Measurements from ENCODE around the gene OASL. TPM values are rescaled to one million over a fixed set of nuclear protein-coding genes. Genes with fewer than 3 reads are reported as not detected.

The OASL gene
- polyA plus RNA-seq, 3 donors, result 9.9 to 14.9 (median 13.4) TPM

DNA sequence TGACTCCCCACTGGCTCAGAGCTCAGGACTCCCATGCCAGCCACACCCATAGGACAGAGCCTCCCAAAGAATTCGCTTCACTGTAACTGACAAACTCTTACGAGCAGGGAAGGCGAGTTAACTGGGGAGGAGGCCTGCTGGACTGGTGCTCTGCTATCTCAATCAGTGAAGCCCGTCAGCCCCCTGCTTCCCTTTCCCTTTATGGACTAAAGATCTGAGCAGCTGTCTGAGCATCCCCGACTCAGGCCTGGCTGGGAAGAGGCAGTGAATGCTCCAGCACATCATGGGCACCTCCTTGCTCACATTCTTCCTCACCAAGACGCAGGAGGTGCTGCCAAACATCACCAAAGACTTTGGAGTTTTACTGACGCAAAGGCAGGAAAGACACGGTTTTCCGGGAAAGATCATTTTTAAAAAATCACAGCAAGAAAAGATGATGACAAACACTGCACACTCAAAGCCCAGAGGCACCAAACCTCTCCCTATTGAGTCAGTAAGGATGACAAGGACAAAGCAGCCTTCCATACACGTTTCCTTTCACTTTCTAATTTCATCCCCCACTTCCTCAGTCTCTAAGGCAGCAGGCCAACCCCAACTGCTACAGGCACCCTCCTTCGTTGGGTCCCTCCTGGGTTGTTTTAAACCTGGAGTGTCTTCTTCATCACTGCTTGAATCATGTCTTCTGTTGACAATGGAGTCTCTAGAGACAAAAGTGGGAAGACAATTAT, 48.6 kb upstream of the OASL start:
- H3K4me1 Mint-ChIP-seq, result peaks cover 29% of the 10 kb centered on the region
- TF ChIP-seq, protein P1, sequence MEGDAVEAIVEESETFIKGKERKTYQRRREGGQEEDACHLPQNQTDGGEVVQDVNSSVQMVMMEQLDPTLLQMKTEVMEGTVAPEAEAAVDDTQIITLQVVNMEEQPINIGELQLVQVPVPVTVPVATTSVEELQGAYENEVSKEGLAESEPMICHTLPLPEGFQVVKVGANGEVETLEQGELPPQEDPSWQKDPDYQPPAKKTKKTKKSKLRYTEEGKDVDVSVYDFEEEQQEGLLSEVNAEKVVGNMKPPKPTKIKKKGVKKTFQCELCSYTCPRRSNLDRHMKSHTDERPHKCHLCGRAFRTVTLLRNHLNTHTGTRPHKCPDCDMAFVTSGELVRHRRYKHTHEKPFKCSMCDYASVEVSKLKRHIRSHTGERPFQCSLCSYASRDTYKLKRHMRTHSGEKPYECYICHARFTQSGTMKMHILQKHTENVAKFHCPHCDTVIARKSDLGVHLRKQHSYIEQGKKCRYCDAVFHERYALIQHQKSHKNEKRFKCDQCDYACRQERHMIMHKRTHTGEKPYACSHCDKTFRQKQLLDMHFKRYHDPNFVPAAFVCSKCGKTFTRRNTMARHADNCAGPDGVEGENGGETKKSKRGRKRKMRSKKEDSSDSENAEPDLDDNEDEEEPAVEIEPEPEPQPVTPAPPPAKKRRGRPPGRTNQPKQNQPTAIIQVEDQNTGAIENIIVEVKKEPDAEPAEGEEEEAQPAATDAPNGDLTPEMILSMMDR (IDR thresholded peaks at IDR 0.05), result no peak
- Histone ChIP-seq H3K27ac (ENCODE audit: low read depth in 1 of 2, low read length in 2 of 2) (peak overlapping the region in 1 of 2 donors; percentile 12), H3K79me2 (ENCODE audit: insufficient read depth, low read length) (no peaks in the 10 kb centered on the region), H4K20me1 (ENCODE audit: insufficient read depth, low read length) (no peaks in the 10 kb centered on the region), H3K9me3 (replicated peaks in 1 of 2; ENCODE audit: control insufficient read depth in 1 of 2, insufficient read depth in 1 of 2, low read length in 2 of 2) (no peaks in the 10 kb centered on the region), H3K27me3 (ENCODE audit: control insufficient read depth in 2 of 2, insufficient read depth in 2 of 2, low read length in 2 of 2) (no peaks in the 10 kb centered on the region), H3K36me3 (replicated peaks in 1 of 2; ENCODE audit: control insufficient read depth in 1 of 2, insufficient read depth in 2 of 2, low read length in 2 of 2) (no peaks in the 10 kb centered on the region), H2AFZ (ENCODE audit: insufficient read depth, low read depth, low read length, poor library complexity, severe bottlenecking) (peak overlapping the region; percentile 56), H3K9ac (ENCODE audit: insufficient read depth, low read length, poor library complexity, severe bottlenecking) (no peak overlapping the region), H3K4me3 (replicated peaks in 1 of 3; ENCODE audit: low read depth in 2 of 3, low read length in 3 of 3) (no peak overlapping the region), H3K4me2 (replicated peaks; ENCODE audit: extremely low read depth, low read length, poor library complexity, severe bottlenecking) (peak overlapping the region; percentile 17), H3K4me1 (ENCODE audit: control insufficient read depth in 1 of 2, insufficient read depth in 2 of 2, low read length in 2 of 2) (peaks cover 14 to 20% of the 10 kb centered on the region in 2 donors)
- 78% methylated on average over 9 of the region's 11 CpGs for WGBS (ENCODE audit: insufficient coverage)
- H3K27me3 Mint-ChIP-seq (ENCODE audit: low read depth in 3 of 3), result peaks cover 0 to 8% (median 0%) of the 10 kb centered on the region in 3 donors
- H3K36me3 Mint-ChIP-seq, result no peaks in the 10 kb centered on the region
- peak overlapping the region; percentile 36 to 79 (median 74) for H3K27ac Mint-ChIP-seq
- peak overlapping the region in 1 of 2 donors; percentile 85 for H3K4me3 Mint-ChIP-seq
- peak; percentile 36 to 53 (median 42) for DNase-seq
- intact Hi-C loops (cut with micrococcal nuclease), result no loop called here
- no peaks in the 10 kb centered on the region for H3K9me3 Mint-ChIP-seq

DNA sequence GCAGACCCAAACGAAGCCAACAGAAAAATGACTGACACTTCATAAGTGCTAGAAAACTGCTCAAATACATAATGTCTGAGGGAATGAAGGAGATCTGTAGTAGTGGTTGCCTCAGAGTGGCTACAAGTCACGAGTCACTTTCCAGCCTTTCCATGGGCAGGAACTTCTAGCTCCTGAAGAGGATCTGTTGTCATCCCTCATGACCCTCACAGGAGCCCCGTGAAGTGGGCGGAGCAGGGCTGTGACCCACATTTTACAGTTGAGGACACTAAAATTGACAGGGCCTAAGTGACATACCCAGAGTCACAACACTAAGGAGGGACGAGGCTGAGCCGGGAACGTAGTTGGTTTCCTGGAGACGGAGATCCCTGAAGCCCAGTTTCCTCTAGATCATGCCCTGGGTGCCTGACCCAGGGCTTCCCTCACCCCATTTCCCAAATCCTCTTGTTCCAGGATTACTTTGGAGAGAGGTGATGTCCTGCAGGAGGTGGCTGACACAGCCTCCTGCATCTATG, 47.8 kb upstream of the OASL start:
- TF ChIP-seq, protein P1 (IDR thresholded peaks at IDR 0.05), result no peak
- no peak overlapping the region for H3K4me2 ChIP-seq (replicated peaks; ENCODE audit: extremely low read depth, low read length, poor library complexity, severe bottlenecking)
- whole genome bisulfite sequencing (ENCODE audit: insufficient coverage), result 87% methylated on average over 3 of the region's 8 CpGs
- no peaks in the 10 kb centered on the region for H3K27me3 ChIP-seq (ENCODE audit: control insufficient read depth in 2 of 2, insufficient read depth in 2 of 2, low read length in 2 of 2)
- H3K4me3 ChIP-seq (replicated peaks in 1 of 3; ENCODE audit: low read depth in 2 of 3, low read length in 3 of 3), result no peak overlapping the region
- H3K36me3 ChIP-seq (replicated peaks in 1 of 2; ENCODE audit: control insufficient read depth in 1 of 2, insufficient read depth in 2 of 2, low read length in 2 of 2), result no peaks in the 10 kb centered on the region
- no peak overlapping the region for H3K4me3 Mint-ChIP-seq
- H3K36me3 Mint-ChIP-seq, result no peaks in the 10 kb centered on the region
- intact Hi-C loops (cut with micrococcal nuclease), result no loop called here
- peaks cover 12 to 18% of the 10 kb centered on the region in 2 donors for H3K4me1 ChIP-seq (ENCODE audit: control insufficient read depth in 1 of 2, insufficient read depth in 2 of 2, low read length in 2 of 2)
- H3K79me2 ChIP-seq (ENCODE audit: insufficient read depth, low read length), result no peaks in the 10 kb centered on the region
- peak overlapping the region in 1 of 7 donors; percentile 37 for H3K27ac Mint-ChIP-seq
- H3K9me3 Mint-ChIP-seq, result no peaks in the 10 kb centered on the region
- H2AFZ ChIP-seq (ENCODE audit: insufficient read depth, low read depth, low read length, poor library complexity, severe bottlenecking), result peak overlapping the region; percentile 56
- no peaks in the 10 kb centered on the region for H4K20me1 ChIP-seq (ENCODE audit: insufficient read depth, low read length)
- peaks cover 0 to 8% (median 0%) of the 10 kb centered on the region in 3 donors for H3K27me3 Mint-ChIP-seq (ENCODE audit: low read depth in 3 of 3)
- DNase-seq, result no peak
- H3K9ac ChIP-seq (ENCODE audit: insufficient read depth, low read length, poor library complexity, severe bottlenecking), result no peak overlapping the region
- no peaks in the 10 kb centered on the region for H3K9me3 ChIP-seq (replicated peaks in 1 of 2; ENCODE audit: control insufficient read depth in 1 of 2, insufficient read depth in 1 of 2, low read length in 2 of 2)
- H3K4me1 Mint-ChIP-seq, result peaks cover 25% of the 10 kb centered on the region
- H3K27ac ChIP-seq (ENCODE audit: low read depth in 1 of 2, low read length in 2 of 2), result peak overlapping the region in 1 of 2 donors; percentile 12

Measured in CD14-positive monocyte (primary cell).